ENCODE measurements around the gene FABP7.
"Not testable (repeated sequence)": the region's sequence is repeated elsewhere in the genome, so short reads cannot be mapped to it uniquely, and the experiment has no call there.

Gene FABP7

DNA sequence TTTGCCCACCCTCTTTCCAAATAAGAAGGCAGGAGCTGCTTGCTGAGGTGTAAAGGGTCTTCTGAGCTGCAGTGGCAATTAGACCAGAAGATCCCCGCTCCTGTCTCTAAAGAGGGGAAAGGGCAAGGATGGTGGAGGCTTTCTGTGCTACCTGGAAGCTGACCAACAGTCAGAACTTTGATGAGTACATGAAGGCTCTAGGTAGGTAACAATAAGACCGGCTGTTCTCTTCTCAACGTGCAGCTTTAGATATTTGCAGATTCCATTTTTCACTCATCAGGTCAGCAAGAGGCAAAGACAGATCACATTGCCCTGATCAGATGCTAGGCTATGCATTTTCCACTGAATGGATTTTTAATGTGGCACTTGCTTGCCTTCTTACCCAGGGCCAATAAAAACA lies at the start of gene FABP7:
Gene FABP7, plus strand, starts transcription at position 50 of the 400 bp plus-strand sequence. Its CDS starts 79 bp downstream, at position 129.
- DNase-seq: no peak

DNA sequence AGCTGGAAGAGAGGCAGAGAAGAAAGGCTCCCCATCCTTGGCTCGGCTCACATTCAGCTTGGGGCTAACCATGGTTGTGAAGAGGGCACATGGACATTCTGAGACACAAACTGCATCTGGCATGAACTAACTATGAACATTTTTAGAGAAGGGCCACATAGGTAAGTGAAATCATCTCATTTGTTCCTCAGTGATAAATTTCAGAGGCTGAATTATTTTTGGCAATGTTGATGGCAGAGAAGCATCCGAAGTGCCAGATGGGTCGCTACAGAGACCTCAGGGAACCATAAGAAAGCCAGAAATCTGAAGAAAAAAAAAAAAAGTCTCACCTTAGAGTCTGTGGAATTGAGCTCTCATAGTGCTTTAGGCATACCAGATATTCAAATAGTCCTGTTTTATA lies 49.2 kb upstream of the FABP7 start:
- no peak for DNase-seq

DNA sequence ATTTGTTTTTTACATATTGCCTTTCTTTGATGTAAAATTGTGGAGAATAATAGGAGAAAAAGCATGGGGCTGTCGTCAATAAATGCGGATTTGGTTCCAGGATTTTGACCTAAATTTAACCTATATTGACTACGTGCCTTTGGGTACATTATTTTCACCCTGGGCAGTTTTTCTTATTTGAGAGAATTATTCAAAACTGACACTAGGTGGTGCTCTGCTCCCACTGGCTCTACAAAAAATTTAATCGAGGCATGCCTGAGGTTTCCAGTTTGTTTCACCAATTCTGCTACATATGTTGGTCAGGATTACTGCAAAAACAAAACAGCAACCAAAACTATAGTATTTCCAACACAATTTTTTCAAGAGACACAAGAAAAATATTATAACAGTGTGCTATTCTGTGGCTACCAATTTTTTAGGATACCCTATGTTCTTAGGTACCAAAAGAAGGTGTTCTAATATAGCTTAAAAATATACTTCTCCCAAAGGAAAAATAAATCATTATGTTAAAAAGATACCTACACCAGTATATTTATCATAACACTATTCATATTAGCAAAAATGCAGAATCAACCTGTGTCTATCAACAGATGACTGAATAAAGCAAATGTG lies 48.6 kb upstream of the FABP7 start:
- peak; percentile 6 for DNase-seq

DNA sequence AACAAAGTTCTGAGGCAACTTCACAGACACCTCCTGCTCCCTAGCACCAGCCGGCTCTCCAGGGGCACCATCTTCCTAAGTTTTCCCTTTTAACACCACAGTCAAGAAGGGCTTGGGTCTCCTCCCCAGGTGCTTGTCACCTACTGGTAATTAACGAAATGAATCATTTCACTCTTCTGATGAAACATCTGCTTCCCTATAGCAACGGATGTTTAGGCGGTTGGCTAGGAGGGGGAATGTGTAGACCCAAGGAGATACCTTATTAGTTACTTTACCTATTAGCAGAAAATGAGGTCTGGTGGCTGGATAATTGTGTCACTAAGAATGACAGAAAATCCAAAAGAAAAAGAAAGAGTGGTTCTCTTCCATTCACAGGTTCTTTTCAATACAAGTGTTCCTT lies 46.3 kb upstream of the FABP7 start:
- DNase-seq: no peak

DNA sequence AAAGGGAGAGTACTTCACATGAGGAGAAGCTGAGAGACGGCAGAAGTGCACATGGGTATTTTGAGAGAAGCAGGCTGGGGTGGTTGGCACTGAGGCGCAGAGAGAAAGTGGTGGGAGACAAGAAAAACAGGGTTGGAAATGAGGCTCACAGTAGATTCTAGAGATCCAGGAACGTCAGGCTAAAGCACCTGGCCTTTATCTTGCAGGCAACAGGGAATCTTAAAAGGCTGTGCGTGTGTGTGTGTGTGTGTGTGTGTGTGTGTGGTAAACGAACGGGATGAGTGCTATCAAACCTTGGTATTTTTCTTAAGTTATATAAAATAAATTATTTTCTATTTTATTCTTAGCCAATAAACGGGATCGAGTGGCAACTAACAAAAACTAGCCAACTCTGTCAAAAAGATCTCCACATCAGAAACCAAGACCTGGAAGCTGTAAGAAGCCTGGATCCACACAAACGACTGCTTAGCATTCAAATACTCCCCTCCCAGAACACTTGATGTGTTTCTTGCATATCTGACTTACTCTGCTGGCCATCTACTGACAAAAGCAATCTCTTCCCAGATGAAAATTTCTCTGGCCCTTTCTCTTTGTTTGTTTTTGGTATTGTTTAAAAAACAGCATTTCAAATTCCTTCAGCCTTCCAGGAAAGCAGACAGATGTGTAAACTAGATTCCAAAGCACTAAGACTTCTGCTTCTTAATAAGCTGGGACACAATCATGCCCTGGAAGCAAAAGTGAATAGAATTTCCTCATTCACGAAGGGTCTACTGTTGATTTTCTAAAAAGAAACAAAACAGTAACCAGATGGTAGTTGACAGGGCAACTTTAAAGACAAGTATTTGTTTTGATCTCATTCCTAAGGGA lies 44.8 kb upstream of the FABP7 start:
- no peak for DNase-seq

DNA sequence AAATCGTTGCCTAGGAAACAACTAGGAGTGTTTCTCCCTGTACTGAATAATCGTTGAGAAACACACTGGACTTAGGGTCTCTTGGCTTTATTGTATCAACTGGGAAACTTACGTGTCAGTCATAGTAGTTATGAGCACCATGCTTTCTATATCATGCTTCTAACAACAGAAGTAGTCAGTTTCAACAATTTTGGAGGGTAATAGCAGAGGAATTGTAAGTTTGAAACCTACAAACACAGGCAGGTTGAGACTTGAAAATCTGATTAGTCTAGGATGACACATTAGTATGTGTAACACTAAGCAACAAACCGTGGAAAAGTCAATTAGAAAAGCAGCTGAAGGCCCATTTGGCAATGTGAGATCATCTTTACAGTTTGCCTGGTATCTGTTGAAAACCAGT lies 43.9 kb upstream of the FABP7 start:
- no peak for DNase-seq

DNA sequence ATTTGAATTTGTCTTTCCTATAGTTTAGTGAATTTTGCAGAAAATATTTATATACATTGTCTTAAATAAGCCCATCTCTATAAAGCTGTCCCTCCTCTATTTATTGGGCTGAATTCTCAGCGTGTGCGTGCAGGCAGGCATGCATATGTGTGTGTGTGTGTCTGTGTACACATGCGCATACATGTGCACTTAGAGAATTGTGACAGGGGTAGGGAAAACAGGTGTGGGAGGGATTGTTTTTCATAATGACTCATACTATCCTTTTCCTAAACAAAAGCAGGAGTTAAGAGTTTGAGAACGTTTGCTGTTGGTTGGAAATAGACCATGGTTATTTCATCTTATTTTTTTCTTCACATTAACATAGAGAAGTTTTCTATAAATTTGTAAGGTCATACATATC lies 43.4 kb upstream of the FABP7 start:
- DNase-seq: peak; percentile 81

DNA sequence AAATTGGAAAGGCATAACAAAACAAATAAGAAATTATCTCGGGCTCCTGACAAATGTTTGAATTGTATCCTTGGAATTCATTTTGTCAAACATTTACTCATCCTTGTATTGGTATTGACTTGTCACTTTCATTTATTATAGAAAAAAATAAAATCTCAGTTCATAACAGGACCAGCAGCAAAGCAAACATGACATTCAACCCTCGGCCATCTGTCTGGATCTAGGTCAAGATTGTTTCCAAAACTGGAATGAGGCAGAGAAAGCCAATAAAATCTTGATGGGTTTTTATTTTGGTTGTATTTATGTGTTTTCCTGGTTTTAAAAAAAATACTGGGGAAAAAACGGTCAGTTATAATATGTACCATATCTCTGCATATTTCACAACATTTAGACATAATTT lies 42.9 kb upstream of the FABP7 start:
- DNase-seq: no peak

DNA sequence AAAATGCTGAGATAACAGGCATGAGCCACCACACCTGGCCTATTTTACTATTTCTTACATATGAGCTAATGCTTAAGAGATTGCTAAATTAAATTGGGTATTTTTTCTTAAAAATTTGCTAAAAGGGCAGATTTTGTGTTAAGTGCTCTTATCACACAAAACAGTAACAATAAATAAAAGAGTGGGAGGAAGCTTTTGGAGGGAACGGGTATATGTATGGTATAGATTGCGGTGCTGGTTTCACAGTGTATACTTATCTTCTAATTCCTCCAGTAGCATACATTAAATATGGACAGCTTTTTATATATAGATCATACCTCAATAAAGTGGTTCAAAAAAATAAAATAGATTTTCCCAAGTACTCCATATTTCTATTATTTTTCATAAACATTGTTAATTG lies 39.4 kb upstream of the FABP7 start:
- DNase-seq: no peak

DNA sequence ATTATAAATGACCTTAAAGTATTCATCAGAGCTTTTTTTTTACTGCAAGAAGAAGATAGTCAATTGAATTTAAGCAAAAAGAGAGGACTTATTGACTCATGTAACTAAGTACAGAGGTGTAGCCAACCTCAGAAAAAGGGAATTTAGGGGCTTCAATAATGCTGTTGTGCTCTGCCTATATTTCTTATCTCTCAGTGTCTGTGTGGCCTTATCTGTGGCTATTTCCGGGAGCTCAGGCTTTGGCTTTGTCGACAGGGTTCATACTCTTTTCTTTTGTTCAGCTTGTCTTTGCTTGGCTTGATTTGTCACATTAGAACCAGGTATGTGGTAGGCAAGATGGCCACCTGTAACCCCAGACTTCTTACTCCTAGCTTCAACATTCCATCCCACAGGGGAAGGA lies 38.6 kb upstream of the FABP7 start:
- DNase-seq: no peak

DNA sequence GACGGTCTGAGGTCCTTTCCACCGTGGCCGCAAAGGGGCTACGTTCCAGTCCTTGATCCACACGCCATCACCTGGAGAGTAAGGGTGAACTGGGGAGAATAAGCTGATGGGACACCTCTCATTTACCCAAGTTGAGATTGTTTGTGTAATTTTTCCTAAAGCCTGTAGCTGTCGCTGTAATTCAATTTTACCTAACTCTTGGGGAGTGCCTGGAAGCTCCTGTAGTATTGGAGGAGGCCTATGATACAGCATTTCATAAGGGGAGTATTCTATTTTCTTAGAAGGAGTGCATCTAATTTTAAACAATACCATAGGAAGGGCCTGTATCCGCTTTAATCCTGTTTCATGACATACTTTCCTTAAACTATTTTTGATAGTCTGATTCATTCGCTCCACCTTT lies 35.3 kb upstream of the FABP7 start:
- not testable (repeated sequence) for DNase-seq

DNA sequence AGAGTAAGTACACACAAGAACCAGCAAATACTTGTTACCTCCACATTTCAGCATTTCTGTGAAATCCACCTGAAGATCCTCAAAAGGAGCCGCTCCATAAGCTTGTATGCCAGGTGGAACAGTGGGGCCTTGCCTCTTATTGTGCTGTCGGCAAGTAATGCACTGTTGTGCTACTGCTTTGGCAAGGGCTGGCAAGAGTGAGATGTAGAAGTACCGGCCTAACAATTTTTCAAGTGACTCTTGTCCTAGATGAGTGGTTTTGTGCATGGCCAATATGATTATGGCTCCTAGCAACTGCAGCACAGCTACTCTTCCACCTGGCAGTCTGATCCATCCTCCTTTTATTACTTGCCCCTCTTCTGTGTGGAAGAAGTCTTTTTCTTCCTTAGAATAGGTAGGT lies 34.7 kb upstream of the FABP7 start:
- not testable (repeated sequence) for DNase-seq

DNA sequence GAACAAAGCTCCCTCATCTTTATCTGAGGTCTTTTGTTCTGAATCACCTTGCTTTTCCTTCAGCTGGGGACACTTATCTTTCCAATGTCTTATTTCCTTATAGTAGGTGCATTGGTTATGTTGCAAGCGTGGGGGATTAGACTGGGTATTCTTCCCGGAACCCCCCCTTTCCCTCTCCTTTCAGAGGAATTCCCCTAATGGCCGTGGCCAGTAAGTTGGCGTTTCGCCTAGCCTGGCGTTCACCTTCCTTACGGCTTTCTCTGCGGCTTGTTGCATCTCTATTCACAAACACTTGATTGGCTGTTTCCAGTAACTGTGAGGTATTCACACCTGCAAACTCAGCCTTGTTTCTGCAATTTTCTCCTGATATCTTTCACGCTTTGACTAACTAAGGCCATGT lies 32.8 kb upstream of the FABP7 start:
- no peak for DNase-seq

DNA sequence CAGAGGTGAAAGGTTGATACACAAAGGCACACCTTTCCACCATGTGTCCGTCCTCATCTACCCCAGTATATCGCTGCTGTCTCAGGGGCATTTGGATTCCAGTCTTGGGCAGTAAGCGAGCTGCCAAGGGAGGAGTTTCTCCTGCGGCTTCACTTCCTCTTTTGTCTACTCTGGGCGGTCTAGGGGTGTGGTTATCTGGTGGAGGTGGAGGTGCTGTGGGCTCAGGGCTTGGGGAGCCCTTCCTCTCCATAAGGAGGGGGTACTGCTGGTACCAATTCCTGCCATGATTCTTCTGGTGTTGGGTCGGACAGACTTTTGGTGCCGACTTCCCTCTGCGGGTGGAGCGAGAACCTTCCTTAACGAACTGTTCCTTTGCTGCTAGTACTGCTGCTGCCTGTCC lies 31.9 kb upstream of the FABP7 start:
- no peak for DNase-seq

DNA sequence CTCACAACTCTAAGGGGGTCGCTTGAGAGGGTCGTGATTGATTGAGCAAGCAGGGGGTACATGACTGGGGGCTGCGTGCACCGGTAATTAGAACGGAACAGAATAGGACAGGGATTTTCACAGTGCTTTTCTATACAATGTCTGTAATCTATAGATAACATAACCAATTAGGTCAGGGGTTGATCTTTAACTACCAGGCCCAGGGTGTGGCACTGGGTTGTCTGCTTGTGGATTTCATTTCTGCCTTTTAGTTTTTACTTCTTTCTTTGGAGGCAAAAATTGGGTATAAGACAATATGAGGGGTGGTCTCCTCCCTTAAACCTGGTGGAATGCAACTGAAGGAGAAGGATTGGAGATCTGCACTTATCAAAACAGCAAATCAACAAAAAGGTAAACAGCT lies 30.6 kb upstream of the FABP7 start:
- DNase-seq: not testable (repeated sequence)

DNA sequence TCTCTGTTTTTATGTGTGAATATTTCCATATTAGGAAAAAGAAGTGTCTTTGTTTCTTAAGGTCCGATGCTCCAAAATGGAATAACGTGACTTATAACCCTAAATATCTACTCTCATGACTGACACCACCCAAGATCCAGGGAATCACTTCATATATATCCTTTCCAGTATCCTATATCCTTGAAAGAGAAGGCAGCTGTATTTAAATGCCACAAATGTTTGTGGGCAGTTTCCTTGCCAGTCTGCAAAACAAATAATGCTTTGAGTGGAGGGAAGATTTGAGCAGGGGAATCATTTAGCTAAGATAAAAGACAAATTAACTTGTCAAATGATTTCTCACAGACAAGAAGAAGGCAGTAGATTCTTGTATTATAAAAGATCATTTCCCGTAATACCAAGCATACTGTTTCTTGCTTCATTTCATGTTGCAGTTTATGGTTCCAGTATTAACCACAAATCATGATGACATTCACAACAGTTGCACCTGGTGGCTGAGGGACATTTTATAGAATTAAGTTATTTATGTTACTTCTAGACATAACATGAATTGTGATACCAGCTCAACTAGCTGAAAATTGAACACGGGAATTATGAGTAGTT lies 30.0 kb upstream of the FABP7 start:
- peak; percentile 65 for DNase-seq

DNA sequence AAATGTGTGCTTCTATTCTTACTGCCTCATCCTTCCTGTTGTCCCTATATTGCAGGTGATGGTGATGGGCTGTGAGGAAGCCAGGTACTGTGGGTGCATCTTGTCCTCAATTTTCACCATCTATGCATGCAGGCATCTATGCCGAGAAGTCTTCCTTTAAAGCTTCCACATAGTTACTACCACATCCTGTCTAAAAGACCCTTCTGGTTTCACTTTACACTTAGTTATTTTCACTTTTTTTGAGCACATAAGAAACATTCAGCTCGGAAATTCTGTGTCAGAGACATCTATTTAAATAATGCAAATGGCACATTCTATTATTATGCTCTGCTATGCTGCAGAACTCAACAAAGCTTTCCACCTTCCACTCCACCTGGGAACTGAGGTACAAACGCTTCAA lies 28.2 kb upstream of the FABP7 start:
- no peak for DNase-seq

DNA sequence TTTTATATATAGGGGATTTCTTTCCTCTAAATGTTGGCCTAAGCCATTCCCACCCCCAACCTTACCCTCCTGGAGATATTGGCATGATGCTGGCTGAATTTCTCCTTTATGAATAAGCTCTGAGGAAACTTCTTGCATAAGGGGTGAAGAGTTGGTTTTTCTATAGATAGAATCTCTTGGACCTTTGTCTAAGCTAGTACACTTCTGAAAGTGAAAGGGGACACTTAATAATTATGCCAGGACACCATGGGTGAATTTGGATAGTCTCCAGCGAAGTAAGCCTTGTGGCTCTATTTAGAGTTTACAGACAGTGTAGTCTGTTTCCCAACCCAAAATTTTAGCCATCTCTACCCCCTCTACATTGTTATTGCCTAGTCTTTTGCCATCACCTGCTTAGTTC lies 27.1 kb upstream of the FABP7 start:
- DNase-seq: no peak

DNA sequence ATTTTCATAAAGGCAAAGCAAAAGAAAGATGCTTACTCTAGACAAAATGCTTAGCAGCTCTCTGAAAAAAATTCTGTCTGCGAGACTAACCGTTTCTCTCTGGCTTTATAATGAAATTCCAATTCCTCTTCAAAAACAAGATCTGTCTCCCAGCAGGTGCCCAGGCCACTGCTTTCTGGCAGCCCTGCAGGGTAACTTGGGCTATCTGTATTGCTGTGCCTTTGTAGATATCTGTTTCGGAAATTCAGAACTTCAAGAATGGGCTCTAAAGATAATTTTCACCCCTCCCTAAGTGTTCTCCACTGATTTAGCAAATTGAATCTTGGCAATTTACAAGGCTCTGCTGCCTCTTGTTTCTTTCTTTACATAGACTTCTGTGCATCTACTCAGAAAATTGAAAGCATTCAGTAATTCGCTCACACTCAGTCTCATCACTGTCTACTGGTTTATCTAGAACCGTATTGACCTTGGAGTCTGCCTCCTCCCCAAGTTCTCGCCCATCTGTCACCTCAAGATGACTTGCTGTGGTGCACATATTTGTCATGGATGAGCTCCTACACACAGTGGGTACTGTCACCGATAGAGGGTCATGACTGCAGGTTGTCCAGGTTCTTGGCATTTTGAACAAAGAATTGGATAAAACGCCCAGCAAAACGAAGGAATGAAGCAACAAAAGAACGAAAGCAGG lies 26.4 kb upstream of the FABP7 start:
- DNase-seq: no peak

DNA sequence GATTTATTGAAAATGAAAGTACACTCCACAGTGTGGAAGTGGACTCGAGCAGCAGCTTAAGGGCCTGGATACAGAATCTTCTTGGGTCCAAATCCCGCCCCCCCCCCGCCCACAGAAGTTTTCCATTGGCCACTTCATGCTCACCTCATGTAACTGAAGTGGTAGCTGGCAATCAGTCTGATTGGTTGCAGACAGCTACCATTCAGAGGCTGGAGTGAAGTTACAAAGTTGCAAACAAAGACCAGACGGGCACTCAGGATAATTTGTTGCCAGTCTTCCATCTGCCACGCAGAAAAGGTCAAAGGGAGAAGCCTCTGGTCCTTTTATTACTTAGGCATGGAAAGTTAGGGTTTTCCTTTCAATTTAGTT lies 25.8 kb upstream of the FABP7 start:
- no peak for DNase-seq

DNA sequence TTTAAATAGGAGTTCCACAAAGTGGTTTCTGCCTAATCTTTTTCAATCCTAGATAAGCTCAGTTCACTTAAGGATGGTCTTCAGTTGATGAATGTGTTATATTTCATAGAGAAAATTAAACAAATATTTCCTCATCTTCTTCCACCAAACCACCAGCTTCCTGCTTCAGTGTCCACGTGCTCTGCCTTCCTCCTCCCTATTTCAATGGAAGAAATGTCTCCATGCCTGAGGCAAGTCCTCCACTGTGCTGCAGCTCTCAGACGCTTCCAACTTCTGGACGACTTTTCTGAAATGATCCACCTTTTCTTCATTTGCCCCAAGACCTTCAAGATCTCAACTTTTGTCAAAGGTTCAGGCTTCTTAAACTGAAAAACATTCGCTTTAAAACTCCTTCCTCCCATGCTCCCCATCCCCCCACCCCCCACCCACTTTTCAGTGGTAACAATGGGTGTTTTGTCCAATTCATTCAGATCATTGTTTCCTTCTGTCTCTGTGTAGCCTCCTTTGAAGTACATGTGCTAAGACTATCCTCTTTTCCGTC lies 25.3 kb upstream of the FABP7 start:
- DNase-seq: no peak

DNA sequence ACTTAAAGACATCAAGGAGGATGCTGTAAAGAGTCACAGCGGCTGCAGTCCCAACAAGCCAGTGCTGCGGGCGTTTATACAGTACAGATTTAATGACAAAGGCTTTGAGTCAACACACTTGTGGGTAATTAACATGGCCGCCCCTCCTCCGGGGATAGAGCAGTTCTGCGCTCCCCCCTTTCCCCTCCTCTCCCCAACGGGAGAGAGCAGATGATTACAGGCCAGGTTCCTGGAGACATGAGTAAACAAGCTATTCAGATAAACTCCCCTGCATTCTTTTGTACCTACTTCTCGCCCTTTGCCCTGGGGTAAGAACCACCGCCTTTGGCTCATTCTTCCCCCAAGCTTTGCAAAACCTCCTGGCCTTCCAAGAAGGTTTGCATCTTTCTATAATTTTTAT lies 23.6 kb upstream of the FABP7 start:
- no peak for DNase-seq

DNA sequence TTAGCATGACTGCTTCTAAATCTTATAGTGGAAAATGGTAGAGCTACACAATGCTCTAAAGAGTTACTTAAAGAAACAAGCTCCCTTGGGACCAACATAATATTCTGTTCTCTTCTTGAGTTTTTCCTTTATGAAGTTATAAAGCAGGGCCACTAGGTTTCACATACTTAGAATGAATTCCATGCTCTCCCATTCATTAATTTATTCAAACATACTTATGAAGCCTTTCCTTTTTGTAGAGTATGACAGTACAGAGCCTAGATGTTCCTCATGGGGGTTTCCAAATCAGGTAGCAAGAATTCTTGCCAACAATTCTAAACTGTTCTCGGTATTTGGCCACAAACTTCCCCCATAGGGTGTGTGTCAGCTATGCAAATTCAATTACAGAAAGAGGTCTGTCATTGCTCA lies 20.6 kb upstream of the FABP7 start:
- DNase-seq: no peak
